Activated T-helper 1 cell treated with anti-CD3 and anti-CD28 coated beads, Interleukin-2, amount 50 U/mL, for 16 hours (primary cell): Measurements from ENCODE around the gene KRIT1.

Source experiments
- DNase-seq, 2 donors: peaks; one replicate each; pipeline ENCODE4 v3.0.0-alpha.2; 2020; ENCODE audit warnings: low read depth in 1 of 2, low spot score in 1 of 2

The KRIT1 gene

DNA sequence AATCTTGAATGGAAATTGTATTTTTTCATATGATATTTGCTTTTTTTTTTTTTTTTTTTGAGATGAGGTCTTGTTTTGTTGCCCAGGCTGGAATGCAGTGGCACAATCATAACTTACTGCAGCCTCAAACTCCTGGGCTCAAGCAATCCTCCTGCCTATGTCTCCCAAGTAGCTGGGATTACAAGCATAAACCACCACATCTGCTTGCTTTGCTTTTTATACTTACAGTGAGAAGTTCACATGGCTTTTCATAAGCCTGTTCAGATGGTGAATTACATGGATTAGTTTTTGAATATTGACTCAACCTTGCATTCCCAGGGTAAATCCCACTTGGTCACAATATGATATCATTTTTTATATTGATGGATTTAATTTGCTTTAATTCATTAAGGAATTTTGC lies 88.7 kb downstream of the KRIT1 start:
- no peak for DNase-seq

- no peak for DNase-seq
Measured at GRCh38 chr7:92155108-92155739, 90.5 kb downstream of the KRIT1 start.

GRCh38 chr7:92150450-92151017 lies 95.2 kb downstream of the KRIT1 start:
- no peak for DNase-seq

DNA sequence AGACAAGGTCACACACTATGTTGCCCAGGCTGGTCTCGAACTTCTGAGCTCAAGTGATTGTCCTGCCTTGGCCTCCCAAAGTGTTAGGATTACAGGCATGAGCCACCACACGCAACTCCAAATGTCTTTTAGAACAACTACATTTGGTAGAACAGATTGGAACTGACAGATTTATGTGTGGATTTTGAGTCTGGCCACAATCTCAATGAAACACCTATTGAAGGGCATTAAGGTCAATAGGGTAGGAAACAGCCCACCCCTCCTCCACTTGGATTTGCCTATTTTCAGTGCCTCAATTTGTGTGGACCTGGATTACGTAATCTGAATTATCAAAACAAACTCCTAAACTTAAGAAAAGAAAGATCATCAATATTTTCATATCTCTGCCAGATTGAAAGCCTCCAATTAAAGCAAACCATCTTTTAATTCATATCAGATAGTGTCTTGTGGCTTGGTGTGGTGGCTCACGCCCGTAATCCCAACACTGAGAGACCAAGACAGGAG lies 95.9 kb downstream of the KRIT1 start:
- DNase-seq: no peak
